GM12891 (cell line): Measurements from ENCODE around the gene CDH23.

Experiments used
- PAX5 ChIP-seq: IDR thresholded peaks from 2 replicates; pipeline ENCODE4 v1.6.1; 2011; ENCODE audit warnings: low read length, moderate library complexity, mild to moderate bottlenecking; ENCODE audit not compliant: insufficient read depth, severe bottlenecking
- POLR2A ChIP-seq: IDR thresholded peaks from 2 replicates; pipeline ENCODE4 v1.6.1; 2011; ENCODE audit warnings: low read depth, low read length, control low read depth
- POLR2AphosphoS5 ChIP-seq: IDR thresholded peaks from 2 replicates; pipeline ENCODE4 v1.6.1; 2011; ENCODE audit warnings: low read depth, low read length, control low read depth
- POU2F2 ChIP-seq: IDR thresholded peaks from 2 replicates; pipeline ENCODE4 v1.6.1; 2011; ENCODE audit warnings: low read depth, mild to moderate bottlenecking, control low read depth, low read length, moderate library complexity
- SPI1 ChIP-seq: IDR thresholded peaks from 2 replicates; pipeline ENCODE4 v1.6.1; 2011; ENCODE audit warnings: low read depth, low read length, control low read depth
- TAF1 ChIP-seq: IDR thresholded peaks from 2 replicates; pipeline ENCODE4 v1.6.1; 2011; ENCODE audit warnings: low read depth, low read length, control low read depth

DNA sequence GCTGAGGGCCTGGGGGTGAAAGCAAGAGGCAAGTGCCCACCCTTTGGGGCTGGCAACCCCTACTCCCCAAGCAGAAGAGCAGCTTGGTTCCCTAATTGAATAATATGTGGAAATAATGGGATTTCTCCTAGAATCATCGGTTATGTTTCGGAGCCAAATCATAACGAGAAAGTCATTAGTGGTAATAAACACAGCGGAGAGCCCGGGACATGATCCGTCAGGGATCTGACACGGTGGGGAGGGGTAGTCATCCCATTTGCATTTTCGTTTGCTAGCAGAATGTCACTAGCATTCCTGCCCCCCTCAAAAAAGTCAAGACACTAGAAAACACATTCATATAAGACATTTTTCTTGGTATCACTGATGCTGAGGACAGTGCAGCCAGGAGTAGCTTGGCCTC lies 140.4 kb downstream of the CDH23 start:
- TF ChIP-seq POLR2A (no peak), POLR2AphosphoS5 (no peak), TAF1 (no peak), PAX5 (no peak), SPI1 (no peak), POU2F2 (no peak)
